ENCODE data around the gene PAIP1.

- TF ChIP-seq POLR2A (IDR thresholded peaks at IDR 0.05; ENCODE audit: low read length) (no peak), GATA1 (IDR thresholded peaks at IDR 0.05; ENCODE audit: low read depth, low read length) (no peak)
Observed at GRCh38 chr5:43540746-43541145, 16.1 kb downstream of the PAIP1 start.
